SIG-M5 treated with dmso at 0.1 percent for 504 hours (cell line): ENCODE measurements around the gene ADAMTS16.

ENCODE experiments used
- DNase-seq: peaks from one replicate; lab custom pipeline; 2025; ENCODE audit not compliant: unreplicated experiment; lab: John Stamatoyannopoulos, UW

The ADAMTS16 gene

GRCh38 chr5:5141625-5142525 is 1.7 kb downstream of the ADAMTS16 start:
- peak; percentile 58 for DNase-seq

- no peak for DNase-seq
These were observed 4.3 kb downstream of the ADAMTS16 start for GRCh38 chr5:5144441-5144840.

- no peak for DNase-seq
These were observed 5.8 kb downstream of the ADAMTS16 start for GRCh38 chr5:5145651-5146529.

GRCh38 chr5:5146530-5147160 is 6.5 kb downstream of the ADAMTS16 start:
- no peak for DNase-seq

- DNase-seq, result no peak
These were observed 9.0 kb downstream of the ADAMTS16 start for GRCh38 chr5:5149154-5149553.

- no peak for DNase-seq
These were observed 10.5 kb downstream of the ADAMTS16 start for GRCh38 chr5:5150667-5151066.

- DNase-seq, result no peak
These were observed 14.6 kb downstream of the ADAMTS16 start for GRCh38 chr5:5154733-5155132.

- no peak for DNase-seq
These were observed 15.5 kb downstream of the ADAMTS16 start for GRCh38 chr5:5155617-5156016.

- DNase-seq, result no peak
These were observed 16.4 kb downstream of the ADAMTS16 start for GRCh38 chr5:5156471-5157082.

GRCh38 chr5:5158472-5158895 is 18.4 kb downstream of the ADAMTS16 start:
- DNase-seq, result no peak

- DNase-seq, result no peak
These were observed 19.4 kb downstream of the ADAMTS16 start for GRCh38 chr5:5159282-5160103.

GRCh38 chr5:5164163-5164562 is 24.0 kb downstream of the ADAMTS16 start:
- no peak for DNase-seq

GRCh38 chr5:5165541-5166002 is 25.4 kb downstream of the ADAMTS16 start:
- DNase-seq, result no peak

- no peak for DNase-seq
These were observed 29.3 kb downstream of the ADAMTS16 start for GRCh38 chr5:5169466-5169865.

- no peak for DNase-seq
These were observed 38.0 kb downstream of the ADAMTS16 start for GRCh38 chr5:5178136-5178535.

GRCh38 chr5:5178580-5178979 is 38.5 kb downstream of the ADAMTS16 start:
- no peak for DNase-seq

GRCh38 chr5:5179079-5179478 is 38.9 kb downstream of the ADAMTS16 start:
- DNase-seq, result no peak

GRCh38 chr5:5179597-5179996 is 39.5 kb downstream of the ADAMTS16 start:
- DNase-seq, result no peak

GRCh38 chr5:5181650-5182324 is 41.7 kb downstream of the ADAMTS16 start:
- DNase-seq, result no peak
